GM18511 (cell line): ENCODE measurements around the gene LMBRD1.
"Not testable (repeated sequence)": the region's sequence is repeated elsewhere in the genome, so short reads cannot be mapped to it uniquely, and the experiment has no call there.

Source experiments
- ATAC-seq: cut with Tn5 transposase; IDR thresholded peaks from one replicate; pipeline ENCODE4 v1.9.1; 2021; ENCODE audit warnings: mild to moderate bottlenecking, moderate library complexity; ENCODE audit not compliant: unreplicated experiment

LMBRD1 gene

GRCh38 chr6:69798796-69799195 lies 2.0 kb upstream of the LMBRD1 start:
- ATAC-seq = not testable (repeated sequence)

GRCh38 chr6:69796073-69796641 lies 653 bp downstream of the LMBRD1 start:
- peak; percentile 36 for ATAC-seq

GRCh38 chr6:69795469-69796072 lies 1.2 kb downstream of the LMBRD1 start:
- peak; percentile 40 for ATAC-seq

GRCh38 chr6:69792292-69792691 lies 4.5 kb downstream of the LMBRD1 start:
- ATAC-seq = no peak

- ATAC-seq = peak; percentile 68
Measured at GRCh38 chr6:69791065-69791471, 5.7 kb downstream of the LMBRD1 start.

GRCh38 chr6:69790629-69791028 lies 6.2 kb downstream of the LMBRD1 start:
- ATAC-seq = peak; percentile 36

GRCh38 chr6:69789578-69789977 lies 7.2 kb downstream of the LMBRD1 start:
- ATAC-seq = peak; percentile 30

GRCh38 chr6:69787436-69787835 lies 9.4 kb downstream of the LMBRD1 start:
- ATAC-seq = not testable (repeated sequence)

- no peak for ATAC-seq
Measured at GRCh38 chr6:69785697-69786096, 11.1 kb downstream of the LMBRD1 start.

GRCh38 chr6:69784595-69785377 lies 12.0 kb downstream of the LMBRD1 start:
- peak; percentile 80 for ATAC-seq

- no peak for ATAC-seq
Measured at GRCh38 chr6:69783108-69783507, 13.7 kb downstream of the LMBRD1 start.

- no peak for ATAC-seq
Measured at GRCh38 chr6:69780585-69781178, 16.1 kb downstream of the LMBRD1 start.

GRCh38 chr6:69775941-69776340 lies 20.9 kb downstream of the LMBRD1 start:
- ATAC-seq = no peak

GRCh38 chr6:69775585-69775849 lies 21.3 kb downstream of the LMBRD1 start:
- peak; percentile 48 for ATAC-seq

- peak; percentile 30 for ATAC-seq
Measured at GRCh38 chr6:69774740-69775584, 21.8 kb downstream of the LMBRD1 start.

- ATAC-seq = no peak
Measured at GRCh38 chr6:69771158-69771906, 25.5 kb downstream of the LMBRD1 start.

- no peak for ATAC-seq
Measured at GRCh38 chr6:69768664-69769063, 28.1 kb downstream of the LMBRD1 start.

GRCh38 chr6:69763763-69764162 lies 33.0 kb downstream of the LMBRD1 start:
- ATAC-seq = no peak

GRCh38 chr6:69761853-69762252 lies 35.0 kb downstream of the LMBRD1 start:
- no peak for ATAC-seq

- ATAC-seq = no peak
Measured at GRCh38 chr6:69758214-69758613, 38.6 kb downstream of the LMBRD1 start.
